HG03175 (cell line): ENCODE data around the gene RBFOX2.
A peak's percentile ranks its signal among the peaks of the same experiment; 100 is the strongest.
"Not testable (repeated sequence)": the region's sequence is repeated elsewhere in the genome, so short reads cannot be mapped to it uniquely, and the experiment has no call there.

Experiments
- ATAC-seq: cut with Tn5 transposase; IDR thresholded peaks from one replicate; pipeline ENCODE4 v1.9.1; 2021; ENCODE audit warnings: mild to moderate bottlenecking, moderate library complexity; ENCODE audit not compliant: unreplicated experiment

The RBFOX2 gene

GRCh38 chr22:35795476-35795875, 233.1 kb downstream of the RBFOX2 start:
- no peak for ATAC-seq

DNA sequence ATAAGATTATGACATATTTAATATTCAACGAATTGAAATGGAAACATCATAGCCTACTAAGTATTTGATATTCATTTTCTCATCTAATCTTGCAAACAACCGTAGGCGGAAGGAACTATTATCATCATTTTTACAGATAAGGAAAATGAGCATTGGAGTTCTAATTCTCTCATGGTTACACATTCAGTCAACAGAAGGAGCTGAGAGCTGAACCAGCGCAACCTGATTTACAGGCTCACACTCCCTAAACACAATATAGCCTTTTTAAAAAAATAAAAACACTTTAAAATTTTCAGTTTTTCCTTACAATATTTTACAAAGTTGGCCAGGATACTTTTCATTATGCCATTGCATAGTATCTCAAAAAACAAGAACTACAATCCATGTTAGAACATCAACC, 236.1 kb downstream of the RBFOX2 start:
- ATAC-seq: no peak

DNA sequence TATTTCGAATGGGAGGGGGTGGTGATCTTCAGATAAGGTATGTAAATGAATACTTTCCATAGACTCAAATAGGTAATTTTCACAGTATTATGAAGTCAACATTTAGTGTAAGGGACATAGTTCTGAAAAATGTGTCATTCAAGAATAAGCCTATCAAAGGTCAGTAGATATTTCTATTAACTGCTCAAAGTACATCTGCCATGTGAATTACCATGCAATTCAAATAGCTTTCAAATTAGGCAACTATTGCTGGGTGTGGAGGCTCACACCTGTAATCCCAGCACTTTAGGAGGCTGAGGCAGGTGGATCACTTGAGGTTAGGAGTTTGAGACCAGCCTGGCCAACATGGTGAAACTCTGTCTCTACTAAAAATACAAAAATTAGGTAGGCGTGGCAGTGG, 236.8 kb downstream of the RBFOX2 start:
- ATAC-seq: not testable (repeated sequence)

GRCh38 chr22:35785181-35785923, 243.3 kb downstream of the RBFOX2 start:
- no peak for ATAC-seq

DNA sequence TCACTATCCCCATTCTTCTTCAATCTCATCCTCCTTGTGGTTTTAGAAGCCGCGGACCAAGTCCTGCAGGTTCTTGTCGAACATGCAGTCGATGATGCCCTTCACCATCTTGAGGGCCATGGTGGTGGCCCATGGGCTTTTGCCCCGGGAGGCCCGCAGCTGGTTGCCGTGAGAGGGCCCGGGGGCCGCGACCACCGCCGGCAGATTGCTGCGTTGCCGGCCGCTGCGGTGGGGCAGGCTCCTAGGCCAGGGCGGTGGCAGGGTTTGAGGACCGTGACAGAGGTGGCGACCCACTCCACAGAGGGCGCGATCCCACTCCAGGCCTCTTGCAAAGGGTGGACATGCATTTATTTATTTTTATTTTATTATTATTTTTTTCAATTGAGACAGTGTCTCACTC, 244.0 kb downstream of the RBFOX2 start:
- ATAC-seq: no peak

DNA sequence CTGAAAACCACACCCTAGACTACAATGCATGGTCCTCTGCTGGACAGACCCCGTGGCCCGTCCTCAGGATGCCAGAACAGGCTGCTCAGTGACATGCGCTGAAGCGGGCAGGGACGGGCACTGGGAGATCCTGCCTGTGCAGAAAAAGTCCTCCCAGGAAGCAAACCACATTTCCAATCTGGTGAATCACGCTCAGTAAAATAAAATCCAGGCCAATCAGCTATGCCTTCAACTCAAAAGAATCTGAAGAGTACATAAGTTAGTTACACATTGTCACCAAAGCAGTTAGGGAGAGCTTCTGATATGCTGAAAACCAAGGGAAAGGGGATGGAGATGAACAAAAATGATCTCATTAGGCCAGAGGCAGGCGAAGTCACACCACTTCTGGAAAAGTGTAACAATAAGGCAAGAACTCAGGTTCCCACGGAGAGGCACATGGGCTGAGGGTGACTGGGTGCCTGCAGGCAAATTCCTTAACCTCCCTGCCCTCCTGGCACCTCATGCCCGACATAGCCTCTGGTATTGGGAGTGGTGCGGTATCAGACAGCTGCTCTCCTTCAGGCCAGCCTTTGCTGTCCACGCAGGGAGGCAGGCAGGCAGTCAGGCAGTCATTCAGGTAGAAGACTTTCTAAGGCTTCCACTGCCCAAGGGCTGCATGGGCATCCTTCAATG, 244.5 kb downstream of the RBFOX2 start:
- ATAC-seq: no peak

DNA sequence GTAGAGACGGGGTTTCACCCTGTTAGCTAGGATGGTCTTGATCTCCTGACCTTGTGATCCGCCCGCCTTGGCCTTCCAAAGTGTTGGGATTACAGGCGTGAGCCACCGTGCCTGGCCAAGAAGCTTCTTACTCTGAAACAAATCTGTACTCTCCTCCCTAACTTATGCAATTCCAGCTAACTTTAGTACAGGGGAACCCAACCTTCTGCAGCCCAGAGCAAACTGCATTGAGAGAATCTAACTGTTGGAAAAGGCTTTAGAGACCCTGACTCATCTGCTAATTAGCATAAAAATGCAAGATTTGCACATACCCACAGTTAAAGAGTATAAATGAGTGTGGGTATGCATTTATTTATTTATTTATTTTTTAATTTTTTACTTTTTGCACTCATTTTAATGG, 246.1 kb downstream of the RBFOX2 start:
- ATAC-seq: no peak

GRCh38 chr22:35781898-35782297, 246.7 kb downstream of the RBFOX2 start:
- no peak for ATAC-seq

GRCh38 chr22:35777335-35777975, 251.2 kb downstream of the RBFOX2 start:
- ATAC-seq: no peak

DNA sequence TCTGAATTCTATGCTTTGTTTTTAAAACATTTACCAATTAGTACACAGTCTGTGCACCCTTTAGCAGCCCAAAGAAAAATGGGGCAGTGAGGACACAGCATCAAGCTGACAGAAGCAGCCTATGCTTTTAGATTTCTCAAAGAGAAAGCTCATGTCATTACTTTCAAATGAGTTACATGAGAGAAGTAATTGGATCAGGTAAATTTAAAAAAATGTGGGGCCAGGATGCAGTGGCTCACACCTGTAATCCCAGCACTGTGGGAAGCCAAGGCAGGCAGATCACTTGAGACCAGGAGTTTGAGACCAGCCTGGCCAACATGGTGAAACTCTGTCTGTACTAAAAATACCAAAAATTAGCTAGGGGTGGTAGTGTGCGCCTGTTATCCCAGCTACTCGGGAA, 253.3 kb downstream of the RBFOX2 start:
- ATAC-seq: no peak

GRCh38 chr22:35769974-35770373, 258.6 kb downstream of the RBFOX2 start:
- ATAC-seq: no peak

DNA sequence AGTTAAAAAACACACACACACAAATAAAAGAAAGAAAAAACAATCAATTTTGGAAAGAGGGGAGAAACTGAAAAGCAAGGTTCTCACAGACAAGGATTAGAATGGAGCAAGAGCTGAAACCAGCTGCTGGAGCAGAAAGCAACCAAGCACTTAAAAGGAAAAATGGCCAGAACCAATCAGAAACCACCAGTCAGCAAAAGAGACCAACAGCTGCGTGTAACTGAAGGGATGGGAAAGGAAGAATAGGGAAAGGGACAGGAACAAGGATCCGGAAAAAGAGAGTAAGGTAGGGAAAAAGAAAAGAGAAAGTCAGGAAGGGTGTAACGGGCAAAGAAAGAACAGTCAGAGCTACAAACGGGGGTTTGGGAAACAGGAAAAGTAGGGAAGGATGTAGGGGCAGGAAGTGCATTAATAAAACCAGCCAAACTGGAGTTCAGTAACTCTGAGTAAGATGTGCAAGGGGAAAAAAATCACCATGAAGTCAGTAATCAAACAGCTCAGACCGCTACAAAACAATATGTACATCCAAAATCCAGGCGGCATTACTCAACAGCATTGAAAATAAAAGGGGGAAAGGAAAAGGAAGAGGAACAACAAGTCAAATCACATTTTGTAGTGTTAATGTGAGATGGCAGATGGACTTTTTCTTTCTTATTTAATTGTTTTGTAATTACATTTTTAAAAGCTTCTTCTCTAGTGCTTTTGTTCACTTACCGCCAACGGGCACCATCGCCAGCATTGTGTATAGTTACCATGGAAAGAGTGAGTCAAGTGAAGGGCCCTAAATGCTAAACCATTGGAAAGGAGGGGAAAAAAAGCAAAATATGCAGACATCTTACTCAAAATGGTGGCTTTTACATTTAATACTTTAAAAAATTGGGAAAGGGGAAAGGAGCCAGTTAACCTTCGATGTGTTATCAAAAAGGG, 261.7 kb downstream of the RBFOX2 start:
- ATAC-seq: no peak

GRCh38 chr22:35761037-35761436, 267.6 kb downstream of the RBFOX2 start:
- no peak for ATAC-seq

GRCh38 chr22:35758394-35758793, 270.2 kb downstream of the RBFOX2 start:
- no peak for ATAC-seq

- no peak for ATAC-seq
Observed at GRCh38 chr22:35756722-35757121, 271.9 kb downstream of the RBFOX2 start.

DNA sequence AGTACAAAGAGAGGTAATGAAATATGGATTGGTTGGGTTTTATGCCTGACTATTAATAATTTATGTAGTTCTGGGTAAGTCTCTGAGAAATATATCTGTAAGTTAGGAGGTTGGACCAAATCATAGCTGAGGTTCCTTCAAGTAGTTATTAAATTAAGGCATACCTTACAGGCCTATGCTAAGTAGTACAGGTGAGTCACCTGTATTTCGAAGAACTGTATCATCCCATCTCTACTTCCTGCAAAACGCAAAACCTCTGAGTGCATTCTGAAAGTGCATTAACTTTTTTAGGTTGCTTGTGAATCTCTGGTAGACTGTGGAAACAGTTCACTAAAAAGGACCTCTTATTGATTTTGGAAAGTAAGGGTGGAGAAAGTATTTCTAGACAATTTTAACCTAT, 273.9 kb downstream of the RBFOX2 start:
- ATAC-seq: no peak

DNA sequence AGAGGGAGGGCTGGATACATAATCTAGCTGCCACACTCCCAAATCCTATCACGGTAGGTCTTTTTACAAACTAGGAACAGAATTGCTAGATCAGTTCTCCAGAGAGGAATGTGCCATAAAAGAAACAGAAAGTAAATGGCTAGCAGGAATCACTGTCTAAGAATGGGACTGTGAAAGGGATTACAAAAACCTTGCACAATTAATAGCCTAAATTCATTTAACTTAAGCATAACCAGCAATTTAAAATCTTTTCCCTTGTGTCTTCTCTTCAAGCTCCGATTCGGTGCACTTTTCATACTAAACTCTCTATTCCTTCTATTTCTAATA, 275.8 kb downstream of the RBFOX2 start:
- no peak for ATAC-seq

GRCh38 chr22:35752006-35752862, 276.4 kb downstream of the RBFOX2 start:
- no peak for ATAC-seq

DNA sequence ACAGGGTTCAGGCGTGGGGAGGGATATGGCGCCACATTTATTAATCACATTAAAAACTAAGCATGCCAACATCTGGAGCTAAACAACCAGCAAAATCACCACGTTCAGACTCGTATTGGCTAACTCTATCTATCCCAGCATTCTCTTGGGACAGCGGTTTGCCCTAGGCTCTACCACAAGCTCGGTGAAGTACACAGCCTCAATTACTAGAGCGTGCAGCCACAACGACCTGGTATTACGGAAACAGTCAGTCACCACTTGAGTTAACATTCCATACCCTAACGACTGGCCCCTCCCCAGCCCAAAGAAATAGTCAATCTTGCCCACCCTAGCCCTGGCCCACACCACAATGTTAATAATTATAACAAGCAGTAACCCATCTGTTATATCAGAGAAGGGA, 278.8 kb downstream of the RBFOX2 start:
- peak; percentile 72 for ATAC-seq

DNA sequence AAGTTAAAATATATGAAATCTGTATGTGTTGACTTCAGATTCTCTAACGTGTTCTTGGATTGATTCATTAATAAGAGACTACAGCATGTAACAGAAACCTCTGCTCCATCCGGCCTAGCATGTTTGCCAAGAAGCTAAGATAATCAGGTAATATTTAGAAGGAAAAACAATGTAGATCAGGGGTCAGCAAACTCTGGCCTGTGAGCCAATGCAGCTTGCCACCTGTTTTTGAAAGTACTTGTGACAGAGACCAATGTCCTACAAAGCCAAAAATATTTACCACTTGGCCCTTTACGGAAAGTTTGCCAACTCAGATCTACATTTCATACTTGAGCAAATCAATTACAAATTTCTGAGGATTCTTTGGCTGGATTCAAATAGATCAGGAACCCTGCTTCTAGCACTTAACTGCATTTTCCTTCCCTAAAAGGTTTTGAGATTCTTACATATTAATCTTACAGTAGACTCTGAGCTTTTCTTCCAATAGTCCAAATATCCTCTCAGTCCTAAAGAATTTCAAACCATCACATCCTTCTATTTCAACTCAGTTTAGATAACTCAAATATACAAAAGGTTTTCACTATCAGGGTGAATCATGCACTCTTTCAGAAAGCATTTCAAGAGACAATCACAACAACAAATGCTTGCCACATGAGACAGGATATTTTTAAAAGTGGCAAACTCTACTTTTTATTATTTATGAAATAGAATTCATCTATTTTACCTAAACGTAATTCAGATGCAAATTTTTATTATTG, 281.5 kb downstream of the RBFOX2 start:
- no peak for ATAC-seq
